IMR-90 (cell line): ENCODE measurements around the gene QKI. TPM values are rescaled to one million over a fixed set of nuclear protein-coding genes. Genes with fewer than 3 reads are reported as not detected.

Experiments
- ATAC-seq: fragments of 200-7000 bp; cut with Tn5 transposase; 2 replicates; pipeline ENCODE4 v1.9.1; 2020; ENCODE audit warnings: low read depth, mild to moderate bottlenecking, moderate library complexity
- BruUV-seq: library from RNA; stranded (reverse); fragments of 400-500 nt; replicated peaks from 2 replicates; lab custom pipeline; 2021; lab: Mats Ljungman, UMichigan
- CTCF ChIA-PET: fragments of 300-600 bp; formaldehyde crosslinking; extraction: SDS; loops from one replicate; lab custom pipeline; 2021; ENCODE audit warnings: antibody characterized with exemption; lab: Yijun Ruan, JAX
- POLR2A ChIA-PET: fragments of 300-600 bp; sonication (Branson Sonifier 250); formaldehyde crosslinking; loops from one replicate; lab custom pipeline; 2022; ENCODE audit warnings: antibody characterized with exemption; ENCODE audit not compliant: unreplicated experiment; lab: Charles Lee
- DNase-seq: peaks from one replicate; pipeline ENCODE4 v3.0.0; 2013
- H2AFZ ChIP-seq: replicated peaks from 2 replicates; pipeline ENCODE3; 2013; ENCODE audit warnings: low read length, mild to moderate bottlenecking; ENCODE audit not compliant: poor library complexity
- H2AK5ac ChIP-seq: 2 replicates; pipeline ENCODE4 v1.6.1; 2013; ENCODE audit warnings: low read depth, low read length, inconsistent platforms
- H2AK9ac ChIP-seq: replicated peaks from 2 replicates; pipeline ENCODE3; 2013; ENCODE audit warnings: mild to moderate bottlenecking, low read depth, low read length, moderate library complexity; ENCODE audit not compliant: poor library complexity
- H2BK120ac ChIP-seq: 2 replicates; pipeline ENCODE4 v1.6.1; 2013; ENCODE audit warnings: low read depth, low read length, inconsistent platforms
- H2BK15ac ChIP-seq: 3 replicates; pipeline ENCODE4 v1.6.1; 2013; ENCODE audit warnings: low read depth, low read length, inconsistent platforms
- H2BK20ac ChIP-seq: 2 replicates; pipeline ENCODE4 v1.6.1; 2013; ENCODE audit warnings: low read depth, mild to moderate bottlenecking, inconsistent platforms, low read length, moderate library complexity
- H2BK5ac ChIP-seq: 2 replicates; pipeline ENCODE4 v1.6.1; 2013; ENCODE audit warnings: mild to moderate bottlenecking, low read depth, low read length, inconsistent platforms; ENCODE audit not compliant: poor library complexity, severe bottlenecking
- H3K14ac ChIP-seq: replicated peaks from 2 replicates; pipeline ENCODE4 v1.6.1; 2013; ENCODE audit warnings: low read depth, low read length, inconsistent platforms
- H3K18ac ChIP-seq: 2 replicates; pipeline ENCODE4 v1.6.1; 2013; ENCODE audit warnings: low read depth, low read length, control low read depth
- H3K23ac ChIP-seq: 2 replicates; pipeline ENCODE4 v1.6.1; 2013; ENCODE audit warnings: low read depth, low read length, inconsistent platforms
- H3K27ac ChIP-seq: 2 replicates; pipeline ENCODE4 v1.5.1; 2013; ENCODE audit warnings: mild to moderate bottlenecking, control low read depth, low read length; ENCODE audit not compliant: insufficient read depth
- H3K27me3 ChIP-seq: 2 replicates; pipeline ENCODE4 v1.6.1; 2013; ENCODE audit warnings: low read length; ENCODE audit not compliant: control insufficient read depth, insufficient read depth
- H3K36me3 ChIP-seq: 2 replicates; pipeline ENCODE4 v1.6.1; 2013; ENCODE audit warnings: low read length, mixed read lengths; ENCODE audit not compliant: control insufficient read depth, insufficient read depth
- H3K4ac ChIP-seq: 2 replicates; pipeline ENCODE4 v1.6.1; 2013; ENCODE audit warnings: low read depth, low read length, inconsistent platforms
- H3K4me1 ChIP-seq: 2 replicates; pipeline ENCODE4 v1.6.1; 2013; ENCODE audit warnings: low read length, mixed read lengths; ENCODE audit not compliant: control insufficient read depth, insufficient read depth
- H3K4me2 ChIP-seq: 2 replicates; pipeline ENCODE4 v1.6.1; 2013; ENCODE audit warnings: low read depth, mild to moderate bottlenecking, control low read depth, low read length, moderate library complexity
- H3K4me3 ChIP-seq: 2 replicates; pipeline ENCODE4 v1.5.1; 2013; ENCODE audit warnings: low read depth, mild to moderate bottlenecking, control low read depth, low read length, moderate library complexity; ENCODE audit not compliant: insufficient read depth
- H3K56ac ChIP-seq: 2 replicates; pipeline ENCODE4 v1.6.1; 2013; ENCODE audit warnings: low read length, inconsistent platforms; ENCODE audit not compliant: insufficient read depth; ENCODE audit errors: extremely low read depth
- H3K79me1 ChIP-seq, 2 experiments: 2 replicates each; pipeline ENCODE4 v1.6.1; 2013; ENCODE audit warnings: low read length in 2 of 2, inconsistent platforms in 1 of 2, low read depth in 1 of 2
- H3K9ac ChIP-seq: 2 replicates; pipeline ENCODE4 v1.6.1; 2013; ENCODE audit warnings: low read depth, low read length, control low read depth
- H3K9me1 ChIP-seq: 2 replicates; pipeline ENCODE4 v1.6.1; 2013; ENCODE audit warnings: low read length, inconsistent platforms; ENCODE audit not compliant: insufficient read depth
- H3K9me3 ChIP-seq: 2 replicates; pipeline ENCODE4 v1.6.1; 2013; ENCODE audit warnings: low read length; ENCODE audit not compliant: control insufficient read depth, insufficient read depth
- H4K20me1 ChIP-seq: 2 replicates; pipeline ENCODE4 v1.6.1; 2013; ENCODE audit warnings: low read length, inconsistent platforms; ENCODE audit not compliant: insufficient read depth
- H4K5ac ChIP-seq: 2 replicates; pipeline ENCODE4 v1.6.1; 2013; ENCODE audit warnings: mild to moderate bottlenecking, low read depth, low read length, control low read depth
- H4K8ac ChIP-seq, 2 experiments: 2 replicates each; pipeline ENCODE4 v1.6.1; 2013; ENCODE audit warnings: low read depth in 2 of 2, low read length in 2 of 2, control low read depth in 1 of 2, inconsistent platforms in 1 of 2
- H4K91ac ChIP-seq: 2 replicates; pipeline ENCODE4 v1.6.1; 2013; ENCODE audit warnings: low read depth, low read length, inconsistent platforms; ENCODE audit not compliant: insufficient read depth
- BHLHE40 ChIP-seq: fragments of 150-350 bp; IDR thresholded peaks from 2 replicates; pipeline ENCODE4 v1.6.1; 2016; ENCODE audit warnings: mild to moderate bottlenecking, low read depth, low read length
- CHD1 ChIP-seq: IDR thresholded peaks from 2 replicates; pipeline ENCODE4 v1.6.1; 2012; ENCODE audit warnings: low read depth, low read length, improper control_type of control experiment
- MAFK ChIP-seq: IDR thresholded peaks from 2 replicates; pipeline ENCODE4 v1.6.1; 2012; ENCODE audit warnings: low read depth, low read length, improper control_type of control experiment
- MAZ ChIP-seq: IDR thresholded peaks from 2 replicates; pipeline ENCODE4 v1.6.1; 2012; ENCODE audit warnings: low read depth, mild to moderate bottlenecking, low read length, improper control_type of control experiment, moderate library complexity, borderline replicate concordance
- MXI1 ChIP-seq: IDR thresholded peaks from 2 replicates; pipeline ENCODE4 v1.6.1; 2012; ENCODE audit warnings: low read depth, mild to moderate bottlenecking, low read length, moderate library complexity, borderline replicate concordance
- NFE2L2 ChIP-seq: fragments of 150-350 bp; IDR thresholded peaks from 2 replicates; pipeline ENCODE4 v1.6.1; 2016; ENCODE audit warnings: low read depth, mild to moderate bottlenecking, low read length
- RAD21 ChIP-seq: IDR thresholded peaks from 2 replicates; pipeline ENCODE4 v1.6.1; 2012; ENCODE audit warnings: low read length, improper control_type of control experiment
- RFX5 ChIP-seq: IDR thresholded peaks from 2 replicates; pipeline ENCODE4 v1.8.0; 2012; ENCODE audit warnings: low read depth, mild to moderate bottlenecking, low read length, moderate library complexity
- WGBS, 2 experiments: methylation state at CpG; one replicate each; pipeline versions ENCODE4 v1.1.5 to v1.1.7; 2013; ENCODE audit warnings: missing lambda C conversion rate in 2 of 2; ENCODE audit not compliant: insufficient read length in 1 of 2; ENCODE audit errors: extremely low coverage in 2 of 2; 5-methylcytosine and 5-hydroxymethylcytosine counted together
- dilution Hi-C: fragments of 300-500 bp; cut with HindIII; formaldehyde crosslinking; loops from one replicate; pipeline ENCODE4 v1.14.3; 2018; ENCODE audit warnings: low sequenced_read_pairs; ENCODE audit not compliant: unreplicated experiment
- in situ Hi-C: fragments of 300-500 bp; cut with MboI; formaldehyde crosslinking; loops from 3 replicates; pipeline ENCODE4 v1.14.3; 2019; ENCODE audit warnings: low sequenced_read_pairs, inconsistent platforms, mixed read lengths
- intact Hi-C: fragments of 100-400 bp; cut with micrococcal nuclease; formaldehyde crosslinking; loops from 2 replicates; pipeline ENCODE4 v1.10.0; 2022
- polyA plus RNA-seq, 3 experiments: library from polyadenylated mRNA; depleted of rRNA; stranded (reverse); fragments of >200 nt; gene quantifications; 2 replicates each; pipeline ENCODE4 v1.2.3, GENCODE V29; 2012; ENCODE audit warnings: low replicate concordance in 1 of 3
- total RNA-seq: library from RNA; depleted of rRNA; stranded (reverse); fragments of >200 nt; gene quantifications from 2 replicates; pipeline ENCODE4 v1.2.3, GENCODE V29; 2012
- TF ChIP-seq, protein P1 (sequence below): fragments of 150-350 bp; IDR thresholded peaks from 2 replicates; pipeline ENCODE4 v1.6.1; 2017; ENCODE audit warnings: mild to moderate bottlenecking, antibody characterized with exemption, low read length, low read depth

Gene QKI
- total and polyA plus RNA-seq, 2 of the 4 experiments (the other 2 are of a cell fraction), result 112 to 232 TPM

DNA sequence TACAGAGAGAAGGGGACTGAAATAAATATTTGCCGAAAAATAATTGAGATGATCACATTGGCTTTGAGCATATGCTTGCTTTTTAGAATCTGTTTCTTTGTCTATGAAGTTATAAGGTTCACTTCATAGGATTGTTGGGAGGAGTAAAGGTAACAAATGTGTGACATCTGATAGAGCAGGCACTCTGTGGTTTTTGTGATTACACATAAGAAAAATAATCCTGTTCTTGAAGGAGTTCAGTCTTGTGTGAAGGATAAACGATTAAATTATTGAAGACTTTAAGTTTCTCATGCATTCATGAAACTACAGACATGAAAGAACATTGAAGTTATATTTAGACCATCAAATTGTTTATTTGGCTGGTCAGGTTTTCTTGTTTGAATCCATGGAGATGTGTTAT, 45.0 kb downstream of the QKI start:
- ATAC-seq (no peak), DNase-seq (peak; percentile 59)
- CTCF ChIA-PET, result no interaction called here
- no peaks in the 10 kb centered on the region for H3K27me3 ChIP-seq
- H2AK9ac ChIP-seq, result no peak overlapping the region
- no CpG with 5 or more reads among the region's 2 CpGs for whole genome bisulfite sequencing, 2 experiments
- H3K9me3 ChIP-seq, result no peaks in the 10 kb centered on the region
- POLR2A ChIA-PET, result no interaction called here
- intact Hi-C loops (loop anchor here (5.0 kb wide), 1 partner anchor 73 kb away; no protein-coding TSS in a partner anchor), in situ Hi-C loops (no loop called here), dilution Hi-C loops (no loop called here)
- no TSS peak for BruUV-seq
- no peak overlapping the region for H2BK20ac ChIP-seq
- H3K4me2 ChIP-seq, result peak overlapping the region; percentile 4; the same call in 1 of the 2 replicates
- H2BK120ac ChIP-seq, result no peak overlapping the region
- no peak overlapping the region for H3K56ac ChIP-seq
- H3K4me1 ChIP-seq, result peaks cover 15% of the 10 kb centered on the region
- H4K8ac ChIP-seq, result no peak overlapping the region
- no peak overlapping the region for H3K18ac ChIP-seq
- H3K23ac ChIP-seq, result no peak overlapping the region
- peaks cover 66% of the 10 kb centered on the region for H4K20me1 ChIP-seq
- no peak overlapping the region for H3K9ac ChIP-seq
- no peak for TF ChIP-seq BHLHE40
- no peak for TF ChIP-seq RAD21
- no peak for TF ChIP-seq MXI1
- no peak for TF ChIP-seq RFX5
- TF ChIP-seq MAZ, result no peak
- no peak for TF ChIP-seq CHD1
- TF ChIP-seq, protein P1, sequence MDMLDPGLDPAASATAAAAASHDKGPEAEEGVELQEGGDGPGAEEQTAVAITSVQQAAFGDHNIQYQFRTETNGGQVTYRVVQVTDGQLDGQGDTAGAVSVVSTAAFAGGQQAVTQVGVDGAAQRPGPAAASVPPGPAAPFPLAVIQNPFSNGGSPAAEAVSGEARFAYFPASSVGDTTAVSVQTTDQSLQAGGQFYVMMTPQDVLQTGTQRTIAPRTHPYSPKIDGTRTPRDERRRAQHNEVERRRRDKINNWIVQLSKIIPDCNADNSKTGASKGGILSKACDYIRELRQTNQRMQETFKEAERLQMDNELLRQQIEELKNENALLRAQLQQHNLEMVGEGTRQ, result no peak
- TF ChIP-seq MAFK, result no peak
- TF ChIP-seq NFE2L2, result no peak
- no peak overlapping the region for H3K4me3 ChIP-seq
- no peak overlapping the region for H2BK5ac ChIP-seq
- H3K4ac ChIP-seq, result no peak overlapping the region
- no peak overlapping the region for H3K14ac ChIP-seq
- H4K5ac ChIP-seq, result no peak overlapping the region
- peaks cover 24 to 46% of the 10 kb centered on the region in 2 experiments for H3K79me1 ChIP-seq
- no peak overlapping the region for H2AK5ac ChIP-seq
- no peak overlapping the region for H4K91ac ChIP-seq
- peaks cover 10% of the 10 kb centered on the region for H3K9me1 ChIP-seq
- H2AFZ ChIP-seq, result no peak overlapping the region
- peaks cover 1% of the 10 kb centered on the region; the same call in 1 of the 2 replicates for H3K36me3 ChIP-seq
- H2BK15ac ChIP-seq, result no peak overlapping the region
- H3K27ac ChIP-seq, result no peak overlapping the region
